SK-N-SH treated with all-trans-retinoic acid at 6 μM for 48 hours (cell line): ENCODE results near the gene APPBP2.

Experiments used
- ARNTL ChIP-seq: fragments of 450-650 bp; formaldehyde crosslinking; IDR thresholded peaks from 2 replicates; pipeline ENCODE4 v1.5.0; 2020; ENCODE audit warnings: low read depth, mild to moderate bottlenecking, moderate library complexity, borderline replicate concordance
- BACH2 ChIP-seq: fragments of 250-450 bp; sonication (Bioruptor Pico); IDR thresholded peaks from 2 replicates; pipeline ENCODE4 v1.9.0; 2021; ENCODE audit warnings: mild to moderate bottlenecking, borderline replicate concordance
- CSDC2 ChIP-seq: fragments of 250-450 bp; sonication (Bioruptor Pico); IDR thresholded peaks from 2 replicates; pipeline ENCODE4 v1.5.0; 2020; ENCODE audit warnings: mild to moderate bottlenecking, moderate library complexity
- PPARA ChIP-seq: fragments of 250-450 bp; sonication (Bioruptor Pico); IDR thresholded peaks from 2 replicates; pipeline ENCODE4 v1.5.0; 2020; ENCODE audit warnings: mild to moderate bottlenecking, borderline replicate concordance
- RARB ChIP-seq: fragments of 250-450 bp; sonication (Bioruptor Pico); IDR thresholded peaks from 2 replicates; pipeline ENCODE4 v1.8.0; 2021; ENCODE audit warnings: mild to moderate bottlenecking, moderate library complexity
- ZFP3 ChIP-seq: fragments of 250-450 bp; sonication (Bioruptor Pico); IDR thresholded peaks from 2 replicates; pipeline ENCODE4 v1.5.0; 2020; ENCODE audit warnings: mild to moderate bottlenecking, moderate library complexity
- ZNF565 ChIP-seq: fragments of 450-650 bp; formaldehyde crosslinking; conservative IDR thresholded peaks from 2 replicates; pipeline ENCODE4 v1.5.0; 2020; ENCODE audit warnings: low read depth, mild to moderate bottlenecking, moderate library complexity
- ZNF70 ChIP-seq: fragments of 450-650 bp; formaldehyde crosslinking; IDR thresholded peaks from 2 replicates; pipeline ENCODE4 v1.5.0; 2020; ENCODE audit warnings: mild to moderate bottlenecking, moderate library complexity
- TF ChIP-seq, protein P1 (sequence below): fragments of 250-450 bp; sonication (Bioruptor Pico); IDR thresholded peaks from 2 replicates; pipeline ENCODE4 v1.5.1; 2020; ENCODE audit warnings: low read depth, mild to moderate bottlenecking, moderate library complexity
- TF ChIP-seq, protein P2 (sequence below): fragments of 250-450 bp; sonication (Bioruptor Pico); IDR thresholded peaks from 2 replicates; pipeline ENCODE4 v1.8.0; 2021; ENCODE audit warnings: low read depth, mild to moderate bottlenecking, moderate library complexity, borderline replicate concordance
- TF ChIP-seq, protein P3 (sequence below): fragments of 250-450 bp; sonication (Bioruptor Pico); IDR thresholded peaks from 2 replicates; pipeline ENCODE4 v1.8.0; 2020; ENCODE audit warnings: mild to moderate bottlenecking, moderate library complexity, borderline replicate concordance
- TF ChIP-seq, protein P4 (sequence below): fragments of 250-450 bp; sonication (Bioruptor Pico); IDR thresholded peaks from 2 replicates; pipeline ENCODE4 v1.5.0; 2020; ENCODE audit warnings: mild to moderate bottlenecking, moderate library complexity

DNA sequence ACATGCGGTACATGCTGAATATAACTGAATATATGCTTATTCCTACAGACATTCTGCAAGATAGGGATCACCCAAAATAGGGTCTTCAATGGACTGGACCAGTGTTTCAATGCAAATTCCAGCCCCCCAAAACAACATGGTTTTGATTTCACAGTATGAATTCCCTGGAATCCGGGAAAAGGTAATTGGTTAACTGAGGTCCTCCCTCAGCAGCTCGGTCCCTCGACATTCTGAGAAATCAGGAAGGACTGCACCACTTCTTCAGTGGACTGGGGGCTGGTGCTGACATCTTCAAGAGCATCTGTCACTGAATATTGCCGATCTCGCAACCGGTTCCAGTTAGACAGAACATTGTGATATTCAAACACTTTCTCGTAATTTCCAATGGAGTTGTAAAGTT, 78.7 kb downstream of the APPBP2 start:
- TF ChIP-seq, protein P1, sequence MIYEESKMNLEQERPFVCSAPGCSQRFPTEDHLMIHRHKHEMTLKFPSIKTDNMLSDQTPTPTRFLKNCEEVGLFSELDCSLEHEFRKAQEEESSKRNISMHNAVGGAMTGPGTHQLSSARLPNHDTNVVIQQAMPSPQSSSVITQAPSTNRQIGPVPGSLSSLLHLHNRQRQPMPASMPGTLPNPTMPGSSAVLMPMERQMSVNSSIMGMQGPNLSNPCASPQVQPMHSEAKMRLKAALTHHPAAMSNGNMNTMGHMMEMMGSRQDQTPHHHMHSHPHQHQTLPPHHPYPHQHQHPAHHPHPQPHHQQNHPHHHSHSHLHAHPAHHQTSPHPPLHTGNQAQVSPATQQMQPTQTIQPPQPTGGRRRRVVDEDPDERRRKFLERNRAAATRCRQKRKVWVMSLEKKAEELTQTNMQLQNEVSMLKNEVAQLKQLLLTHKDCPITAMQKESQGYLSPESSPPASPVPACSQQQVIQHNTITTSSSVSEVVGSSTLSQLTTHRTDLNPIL (CRISPR knock-in tag), result no peak
- TF ChIP-seq, protein P2, sequence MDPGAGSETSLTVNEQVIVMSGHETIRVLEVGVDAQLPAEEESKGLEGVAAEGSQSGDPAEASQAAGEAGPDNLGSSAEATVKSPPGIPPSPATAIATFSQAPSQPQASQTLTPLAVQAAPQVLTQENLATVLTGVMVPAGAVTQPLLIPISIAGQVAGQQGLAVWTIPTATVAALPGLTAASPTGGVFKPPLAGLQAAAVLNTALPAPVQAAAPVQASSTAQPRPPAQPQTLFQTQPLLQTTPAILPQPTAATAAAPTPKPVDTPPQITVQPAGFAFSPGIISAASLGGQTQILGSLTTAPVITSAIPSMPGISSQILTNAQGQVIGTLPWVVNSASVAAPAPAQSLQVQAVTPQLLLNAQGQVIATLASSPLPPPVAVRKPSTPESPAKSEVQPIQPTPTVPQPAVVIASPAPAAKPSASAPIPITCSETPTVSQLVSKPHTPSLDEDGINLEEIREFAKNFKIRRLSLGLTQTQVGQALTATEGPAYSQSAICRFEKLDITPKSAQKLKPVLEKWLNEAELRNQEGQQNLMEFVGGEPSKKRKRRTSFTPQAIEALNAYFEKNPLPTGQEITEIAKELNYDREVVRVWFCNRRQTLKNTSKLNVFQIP (CRISPR knock-in tag), result no peak
- TF ChIP-seq ZNF70 (CRISPR knock-in tag) (no peak), PPARA (CRISPR knock-in tag) (no peak), CSDC2 (no peak), ZFP3 (CRISPR knock-in tag) (no peak), BACH2 (CRISPR knock-in tag) (no peak), RARB (CRISPR knock-in tag) (no peak), ZNF565 (CRISPR knock-in tag) (no peak), ARNTL (no peak)
- TF ChIP-seq, protein P3, sequence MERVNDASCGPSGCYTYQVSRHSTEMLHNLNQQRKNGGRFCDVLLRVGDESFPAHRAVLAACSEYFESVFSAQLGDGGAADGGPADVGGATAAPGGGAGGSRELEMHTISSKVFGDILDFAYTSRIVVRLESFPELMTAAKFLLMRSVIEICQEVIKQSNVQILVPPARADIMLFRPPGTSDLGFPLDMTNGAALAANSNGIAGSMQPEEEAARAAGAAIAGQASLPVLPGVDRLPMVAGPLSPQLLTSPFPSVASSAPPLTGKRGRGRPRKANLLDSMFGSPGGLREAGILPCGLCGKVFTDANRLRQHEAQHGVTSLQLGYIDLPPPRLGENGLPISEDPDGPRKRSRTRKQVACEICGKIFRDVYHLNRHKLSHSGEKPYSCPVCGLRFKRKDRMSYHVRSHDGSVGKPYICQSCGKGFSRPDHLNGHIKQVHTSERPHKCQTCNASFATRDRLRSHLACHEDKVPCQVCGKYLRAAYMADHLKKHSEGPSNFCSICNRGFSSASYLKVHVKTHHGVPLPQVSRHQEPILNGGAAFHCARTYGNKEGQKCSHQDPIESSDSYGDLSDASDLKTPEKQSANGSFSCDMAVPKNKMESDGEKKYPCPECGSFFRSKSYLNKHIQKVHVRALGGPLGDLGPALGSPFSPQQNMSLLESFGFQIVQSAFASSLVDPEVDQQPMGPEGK (CRISPR knock-in tag), result no peak
- TF ChIP-seq, protein P4, sequence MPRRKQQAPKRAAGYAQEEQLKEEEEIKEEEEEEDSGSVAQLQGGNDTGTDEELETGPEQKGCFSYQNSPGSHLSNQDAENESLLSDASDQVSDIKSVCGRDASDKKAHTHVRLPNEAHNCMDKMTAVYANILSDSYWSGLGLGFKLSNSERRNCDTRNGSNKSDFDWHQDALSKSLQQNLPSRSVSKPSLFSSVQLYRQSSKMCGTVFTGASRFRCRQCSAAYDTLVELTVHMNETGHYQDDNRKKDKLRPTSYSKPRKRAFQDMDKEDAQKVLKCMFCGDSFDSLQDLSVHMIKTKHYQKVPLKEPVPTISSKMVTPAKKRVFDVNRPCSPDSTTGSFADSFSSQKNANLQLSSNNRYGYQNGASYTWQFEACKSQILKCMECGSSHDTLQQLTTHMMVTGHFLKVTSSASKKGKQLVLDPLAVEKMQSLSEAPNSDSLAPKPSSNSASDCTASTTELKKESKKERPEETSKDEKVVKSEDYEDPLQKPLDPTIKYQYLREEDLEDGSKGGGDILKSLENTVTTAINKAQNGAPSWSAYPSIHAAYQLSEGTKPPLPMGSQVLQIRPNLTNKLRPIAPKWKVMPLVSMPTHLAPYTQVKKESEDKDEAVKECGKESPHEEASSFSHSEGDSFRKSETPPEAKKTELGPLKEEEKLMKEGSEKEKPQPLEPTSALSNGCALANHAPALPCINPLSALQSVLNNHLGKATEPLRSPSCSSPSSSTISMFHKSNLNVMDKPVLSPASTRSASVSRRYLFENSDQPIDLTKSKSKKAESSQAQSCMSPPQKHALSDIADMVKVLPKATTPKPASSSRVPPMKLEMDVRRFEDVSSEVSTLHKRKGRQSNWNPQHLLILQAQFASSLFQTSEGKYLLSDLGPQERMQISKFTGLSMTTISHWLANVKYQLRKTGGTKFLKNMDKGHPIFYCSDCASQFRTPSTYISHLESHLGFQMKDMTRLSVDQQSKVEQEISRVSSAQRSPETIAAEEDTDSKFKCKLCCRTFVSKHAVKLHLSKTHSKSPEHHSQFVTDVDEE (CRISPR knock-in tag), result no peak
